IPS-18c (cell line): ENCODE results near the gene JAZF1.

Source experiments
- H3K4me3 ChIP-seq: 2 replicates; pipeline ENCODE4 v1.7.0; 2013; ENCODE audit warnings: low read depth, mild to moderate bottlenecking, low read length, moderate library complexity; ENCODE audit not compliant: insufficient read depth
- H3K9me3 ChIP-seq: one replicate; pipeline ENCODE4 v1.6.1; 2013; ENCODE audit warnings: mild to moderate bottlenecking, low read length, moderate library complexity; ENCODE audit not compliant: control insufficient read depth, insufficient read depth

The JAZF1 gene

DNA sequence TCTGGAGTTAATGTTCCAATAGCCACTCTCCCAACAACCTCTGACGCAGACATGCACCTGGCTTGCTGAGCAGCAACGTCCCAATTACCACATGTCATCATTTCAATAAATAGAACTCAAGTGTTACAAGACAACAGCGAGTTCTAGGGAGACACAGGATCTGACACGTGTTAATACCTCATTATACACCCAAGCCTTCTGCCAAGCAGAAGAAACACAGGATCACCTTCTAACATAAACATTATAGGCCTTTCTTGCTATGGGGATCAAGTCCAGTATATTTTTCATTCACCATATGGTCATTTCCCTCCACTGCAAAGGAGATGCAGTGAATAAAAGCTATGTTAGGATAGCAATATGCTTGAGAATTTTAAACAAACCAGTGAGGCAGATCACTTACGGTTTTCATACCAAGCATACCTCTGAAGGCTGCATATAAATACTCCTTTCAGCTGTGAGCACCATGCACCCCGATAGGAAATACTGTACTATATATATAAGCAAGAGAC is 74.2 kb downstream of the JAZF1 start:
- H3K4me3 ChIP-seq: no peak overlapping the region
- no peaks in the 10 kb centered on the region for H3K9me3 ChIP-seq

DNA sequence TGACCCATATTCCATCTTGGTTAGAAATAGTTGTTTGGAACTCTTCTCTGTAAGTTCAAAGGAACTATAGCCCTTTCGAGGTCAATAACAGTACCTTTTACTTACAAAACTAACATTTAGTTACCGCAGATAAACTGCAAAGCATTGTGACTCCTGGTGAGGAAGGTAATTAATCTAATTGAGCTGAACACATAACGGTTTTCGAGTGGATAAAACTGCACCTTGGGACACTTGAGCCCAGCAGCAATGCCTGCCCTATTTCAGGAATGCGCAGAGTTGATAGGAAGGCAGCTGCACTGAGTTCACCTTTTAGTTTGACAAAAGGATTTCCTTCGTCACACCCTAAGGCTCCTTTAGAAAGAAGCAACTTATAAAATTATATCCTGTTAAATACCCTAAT is 75.4 kb downstream of the JAZF1 start:
- no peaks in the 10 kb centered on the region for H3K9me3 ChIP-seq
- no peak overlapping the region for H3K4me3 ChIP-seq

DNA sequence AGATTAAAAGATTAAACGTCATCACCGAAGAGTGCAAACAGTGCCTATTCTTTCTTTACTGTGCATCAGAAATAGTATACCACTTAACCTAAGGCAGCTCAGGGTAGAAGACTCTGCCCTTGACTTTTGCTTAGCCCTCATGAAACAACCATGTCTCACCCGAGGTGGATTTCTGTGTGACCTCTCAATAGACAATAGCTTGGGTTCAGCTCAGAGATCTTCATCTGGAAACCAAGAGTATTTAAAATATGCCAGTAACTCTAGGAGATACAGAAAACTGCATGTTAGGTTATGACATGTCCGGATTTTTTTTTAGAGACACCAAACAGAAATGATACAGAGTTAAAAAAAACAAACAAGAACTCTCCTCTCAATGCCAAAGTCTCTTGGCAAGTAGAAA is 75.8 kb downstream of the JAZF1 start:
- H3K9me3 ChIP-seq: no peaks in the 10 kb centered on the region
- no peak overlapping the region for H3K4me3 ChIP-seq

DNA sequence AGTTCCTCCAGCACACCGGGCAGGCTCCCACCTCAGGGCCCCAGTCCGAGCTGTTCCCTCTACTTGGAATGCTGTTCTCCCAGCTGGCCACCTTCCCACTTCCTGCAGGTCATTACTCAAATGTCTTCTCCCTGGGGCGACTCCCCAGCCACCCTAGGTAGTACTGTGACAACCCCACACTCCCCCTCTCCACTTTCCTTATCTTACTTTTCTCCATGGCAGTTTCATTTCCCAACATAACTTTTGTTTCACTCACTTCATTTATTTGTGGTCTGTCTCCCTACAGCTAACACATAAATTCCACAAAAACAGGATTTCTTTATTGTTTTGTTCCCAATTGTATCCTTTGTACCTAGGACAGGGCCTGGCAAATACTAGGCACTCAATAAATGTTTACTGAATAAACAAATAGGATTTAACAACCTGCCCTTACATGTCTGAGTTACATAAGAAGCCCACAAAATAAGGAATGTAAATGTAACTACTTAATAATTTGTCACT is 76.5 kb downstream of the JAZF1 start:
- Histone ChIP-seq H3K9me3 (no peaks in the 10 kb centered on the region), H3K4me3 (no peak overlapping the region)

DNA sequence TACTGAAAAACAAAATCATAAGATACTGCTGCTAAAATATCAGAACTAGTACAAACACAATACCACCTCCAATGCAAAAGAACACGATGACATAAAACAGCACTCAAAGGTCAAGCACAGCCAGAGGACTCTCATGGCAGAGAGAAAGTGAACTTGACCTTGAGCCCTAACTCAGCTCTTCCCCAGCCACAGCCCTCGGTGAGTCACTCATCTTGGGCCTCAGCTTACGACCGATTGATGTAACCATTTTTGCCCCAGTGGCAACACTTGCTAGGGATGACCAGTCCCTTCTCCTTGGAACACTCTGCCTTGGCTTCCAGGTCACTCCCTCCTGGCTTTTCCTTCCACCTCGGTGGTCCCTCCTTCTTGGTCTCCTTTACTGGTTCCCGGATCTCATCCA is 77.8 kb downstream of the JAZF1 start:
- H3K4me3 ChIP-seq: no peak overlapping the region
- no peaks in the 10 kb centered on the region for H3K9me3 ChIP-seq

DNA sequence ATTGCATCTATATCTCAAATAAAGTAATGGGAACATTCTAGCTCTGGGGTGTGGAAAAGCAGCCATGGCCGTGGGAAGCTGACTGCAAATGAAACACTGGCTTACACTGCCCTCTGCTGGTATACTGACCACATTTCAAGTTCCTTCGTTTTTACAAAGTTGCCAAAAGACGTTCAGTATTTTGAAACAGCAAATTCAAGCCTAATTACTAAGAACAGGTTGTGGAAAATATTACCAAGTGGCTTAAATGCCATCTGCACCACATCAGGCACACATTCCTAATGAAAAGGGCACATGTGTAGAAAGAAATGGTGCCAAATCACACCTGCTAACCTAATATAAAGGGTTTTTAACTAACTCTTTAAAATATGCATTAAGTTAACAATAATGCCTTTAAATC is 83.9 kb downstream of the JAZF1 start:
- H3K9me3 ChIP-seq: no peaks in the 10 kb centered on the region
- H3K4me3 ChIP-seq: no peak overlapping the region

DNA sequence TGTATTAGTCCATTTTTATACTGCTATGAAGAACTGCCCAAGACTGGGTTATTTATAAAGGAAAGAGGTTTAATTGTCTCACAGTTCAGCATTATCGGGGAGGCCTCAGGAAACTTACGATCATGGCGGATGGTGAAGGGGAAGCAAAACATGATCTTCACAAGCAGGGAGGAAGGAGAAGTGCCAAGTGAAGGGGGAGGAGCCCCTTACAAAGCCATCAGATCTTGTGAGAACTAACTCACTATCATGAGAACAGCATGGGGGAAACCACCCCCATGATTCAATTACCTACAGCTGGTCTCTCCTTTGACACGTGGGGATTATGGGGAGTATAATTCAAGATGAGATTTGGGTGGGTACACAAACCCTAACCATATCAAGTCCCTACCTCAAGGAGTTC is 85.4 kb downstream of the JAZF1 start:
- H3K9me3 ChIP-seq: no peaks in the 10 kb centered on the region
- no peak overlapping the region for H3K4me3 ChIP-seq

DNA sequence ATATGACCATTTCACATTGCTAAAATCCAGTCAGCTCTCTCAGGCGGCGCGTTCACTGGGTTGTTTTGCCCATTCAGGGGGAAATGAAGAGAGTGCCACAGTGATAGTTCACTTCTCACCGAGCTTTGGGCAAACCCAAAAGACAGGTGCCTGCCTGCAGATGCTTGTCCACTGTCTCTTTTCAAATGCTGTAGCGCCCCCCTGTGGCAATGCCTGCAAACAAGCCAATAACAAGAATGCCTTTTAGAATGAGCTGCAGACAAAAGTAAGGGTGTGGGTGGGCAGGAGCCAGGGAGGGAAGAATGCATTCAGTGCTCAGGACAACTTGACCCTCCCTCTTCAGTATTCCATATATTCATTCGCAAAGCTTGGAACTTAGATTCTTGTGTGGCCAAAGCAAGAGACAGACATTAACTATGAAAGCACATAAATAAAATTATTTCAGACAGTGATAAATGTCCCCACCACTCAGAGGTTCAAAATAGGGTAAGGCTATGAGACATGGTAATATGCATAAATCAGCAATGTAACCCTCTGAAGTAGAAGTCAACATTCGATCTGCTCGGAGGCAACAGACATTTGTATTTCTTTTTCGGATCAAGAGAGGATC is 86.9 kb downstream of the JAZF1 start:
- no peak overlapping the region for H3K4me3 ChIP-seq
- H3K9me3 ChIP-seq: no peaks in the 10 kb centered on the region

DNA sequence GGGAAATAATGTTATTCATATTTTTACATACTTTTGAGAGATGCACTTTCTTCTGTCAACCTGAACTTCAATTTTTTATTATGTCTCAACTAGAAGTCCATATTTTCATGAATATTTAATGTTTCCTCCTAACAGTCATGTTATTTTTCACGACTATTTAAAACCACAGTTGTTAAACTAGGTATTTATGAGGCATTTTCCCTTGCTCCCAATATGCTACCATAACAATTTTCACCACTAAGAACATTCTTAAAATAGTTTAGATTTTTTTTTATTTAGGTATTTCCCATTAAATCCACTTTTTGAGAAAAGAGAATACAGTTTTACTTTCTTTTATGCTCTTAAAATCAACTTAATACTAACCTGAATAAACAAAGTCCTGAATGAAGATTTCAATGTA is 89.4 kb downstream of the JAZF1 start:
- H3K4me3 ChIP-seq: no peak overlapping the region
- no peaks in the 10 kb centered on the region for H3K9me3 ChIP-seq

DNA sequence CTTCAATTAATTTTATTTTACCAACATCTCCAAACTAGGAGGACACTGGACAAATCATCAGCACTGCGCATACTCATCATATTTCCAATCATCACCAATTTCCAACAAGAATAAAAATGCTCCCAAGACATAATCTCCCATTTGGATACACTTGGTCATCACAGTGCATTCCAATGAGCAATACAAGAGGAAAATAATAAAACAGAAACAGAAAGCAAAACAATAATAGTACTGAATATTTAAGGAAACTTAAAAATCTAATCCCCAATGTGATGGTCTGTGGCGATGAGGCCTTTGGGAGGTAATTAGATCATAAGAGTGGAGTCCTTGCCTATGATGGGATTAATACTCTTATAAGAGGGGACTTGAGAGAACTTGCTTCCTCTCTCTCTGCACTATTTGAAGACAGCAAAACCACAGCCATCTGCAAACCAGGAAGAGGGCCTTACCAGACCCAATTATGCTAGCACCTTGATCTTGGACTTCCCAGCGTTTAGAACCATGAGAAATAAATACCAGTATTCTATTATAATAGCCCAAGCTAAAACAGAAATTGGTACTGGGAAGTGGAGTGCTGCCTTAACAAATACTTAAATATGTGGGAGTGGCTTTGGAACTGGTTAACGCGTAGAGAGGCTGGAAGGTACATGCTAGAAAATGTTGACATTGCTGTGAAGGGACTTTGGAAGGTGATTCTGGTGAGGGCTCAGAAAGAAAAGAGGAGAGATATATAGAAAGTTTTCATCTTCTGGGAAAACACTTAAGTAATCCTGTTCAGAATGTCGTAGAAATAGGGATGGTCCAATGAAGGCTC is 91.5 kb downstream of the JAZF1 start:
- Histone ChIP-seq H3K4me3 (no peak overlapping the region), H3K9me3 (no peaks in the 10 kb centered on the region)

DNA sequence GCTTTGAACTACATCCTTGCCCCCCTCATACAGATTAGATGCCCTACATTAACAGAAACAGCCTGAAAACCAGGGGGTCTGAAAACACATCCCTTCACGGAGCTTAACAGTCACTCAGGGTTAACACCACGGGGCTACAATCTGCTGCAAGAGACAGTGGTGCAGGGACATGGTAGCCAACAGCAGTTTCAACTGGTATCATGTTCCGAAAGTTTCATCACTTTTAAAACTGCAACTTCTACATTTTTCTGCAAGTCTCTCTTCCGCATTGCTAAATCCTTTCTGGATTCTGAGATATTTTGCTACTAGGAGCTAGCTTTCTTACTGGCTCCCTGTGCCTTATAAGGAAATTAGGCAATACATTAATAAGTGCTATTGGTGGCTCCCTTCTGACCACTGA is 92.6 kb downstream of the JAZF1 start:
- Histone ChIP-seq H3K4me3 (no peak overlapping the region), H3K9me3 (no peaks in the 10 kb centered on the region)

DNA sequence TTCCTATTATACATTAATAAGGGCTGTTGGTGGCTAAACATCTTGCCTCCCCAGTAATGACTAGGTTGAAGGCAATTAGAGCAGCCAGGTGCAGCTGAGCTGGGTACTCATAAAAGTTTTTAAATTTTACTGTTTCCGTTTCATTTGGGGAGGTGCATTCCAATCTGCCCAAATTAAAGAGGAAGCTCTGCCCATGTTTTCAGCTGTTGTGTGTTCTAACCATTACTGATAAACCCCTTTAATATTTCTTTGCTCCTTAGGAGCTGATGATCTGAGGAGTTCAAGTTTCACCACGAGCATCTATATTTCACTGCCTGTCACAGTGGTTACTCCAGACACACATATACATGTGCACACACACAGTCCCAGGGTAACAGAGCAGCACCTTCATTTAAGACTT is 94.4 kb downstream of the JAZF1 start:
- Histone ChIP-seq H3K9me3 (no peaks in the 10 kb centered on the region), H3K4me3 (no peak overlapping the region)

DNA sequence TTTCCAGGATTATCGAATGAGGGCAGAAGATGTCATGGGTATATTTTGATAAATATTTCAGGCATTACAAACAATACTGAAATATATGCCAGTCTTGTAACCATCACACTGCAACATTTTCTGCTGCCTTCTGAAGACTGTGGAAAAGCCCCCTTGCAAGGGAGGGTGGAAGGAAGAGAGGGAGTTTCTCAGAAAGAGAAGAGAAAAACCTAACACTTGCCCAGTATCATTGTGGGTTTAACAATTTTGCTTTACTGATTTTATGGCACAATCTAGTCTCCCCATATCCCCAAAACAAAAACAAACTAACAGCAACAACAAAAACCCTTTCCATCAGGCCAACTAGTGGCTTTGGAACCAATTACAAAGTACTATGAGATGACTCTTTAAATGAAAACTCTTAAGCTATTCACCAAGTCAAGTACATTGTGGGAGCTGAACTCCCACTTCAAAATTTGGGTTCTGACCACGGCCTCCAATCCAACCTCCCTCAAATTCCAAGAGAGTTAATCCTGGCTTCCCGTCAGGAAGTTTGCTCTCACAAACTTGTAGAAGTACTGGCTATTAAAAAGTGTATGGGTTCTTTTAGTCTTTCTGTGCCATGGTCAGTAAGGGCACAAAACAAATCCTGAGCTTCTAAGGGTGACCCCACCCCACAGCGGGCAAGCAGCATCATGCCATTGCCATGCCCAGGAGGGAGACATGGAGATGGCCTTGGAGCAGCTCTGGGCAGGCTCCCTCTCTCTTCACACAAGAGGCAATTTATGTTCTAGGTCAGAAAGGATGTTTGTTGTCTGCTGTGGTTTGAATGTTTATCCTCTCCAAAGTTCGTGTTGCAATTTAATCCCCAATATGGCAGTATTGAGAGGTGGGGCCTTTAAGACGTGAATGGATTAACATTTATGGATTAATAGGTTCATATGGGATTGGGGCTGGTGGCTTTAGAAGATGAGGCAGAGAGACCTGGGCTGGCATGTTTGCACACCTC is 96.3 kb downstream of the JAZF1 start:
- H3K9me3 ChIP-seq: no peaks in the 10 kb centered on the region
- H3K4me3 ChIP-seq: no peak overlapping the region

DNA sequence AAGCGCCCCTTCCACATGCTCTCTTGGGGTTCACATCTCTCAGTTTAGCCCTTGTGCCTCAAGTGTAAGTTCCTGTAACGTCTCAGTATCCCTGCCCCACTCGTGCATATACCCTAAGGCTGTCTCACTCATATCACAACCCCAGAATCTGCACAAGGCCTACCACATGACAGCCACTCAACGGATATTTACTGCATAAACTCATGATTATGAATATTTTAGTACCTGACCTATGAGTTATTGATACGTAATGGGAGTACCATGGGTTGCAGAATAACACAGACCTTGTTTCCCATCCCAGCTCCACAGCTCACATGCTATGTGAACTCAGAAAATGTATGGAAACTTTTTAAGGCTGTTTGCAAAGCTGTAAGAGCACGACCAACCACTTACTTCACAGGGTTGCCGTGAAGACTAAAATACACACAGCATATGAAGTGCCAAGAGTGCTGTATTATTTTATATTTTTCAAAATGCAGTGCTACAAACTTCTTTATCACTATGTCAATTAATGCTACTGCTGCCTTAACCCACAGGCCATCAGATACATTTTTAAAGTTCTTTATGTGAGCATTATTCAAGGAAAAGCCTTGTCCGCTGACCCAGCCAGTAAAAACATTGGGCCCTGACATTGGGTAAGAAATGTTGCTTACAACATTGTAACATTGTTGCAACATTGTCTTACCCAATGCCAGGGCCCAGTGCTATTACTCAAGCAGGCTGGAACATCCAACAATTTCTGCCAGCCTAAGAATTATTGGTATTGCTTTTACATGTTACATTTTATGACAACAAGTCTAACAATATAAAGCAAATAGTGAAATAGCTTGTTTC is 97.2 kb downstream of the JAZF1 start:
- Histone ChIP-seq H3K9me3 (no peaks in the 10 kb centered on the region), H3K4me3 (no peak overlapping the region)

DNA sequence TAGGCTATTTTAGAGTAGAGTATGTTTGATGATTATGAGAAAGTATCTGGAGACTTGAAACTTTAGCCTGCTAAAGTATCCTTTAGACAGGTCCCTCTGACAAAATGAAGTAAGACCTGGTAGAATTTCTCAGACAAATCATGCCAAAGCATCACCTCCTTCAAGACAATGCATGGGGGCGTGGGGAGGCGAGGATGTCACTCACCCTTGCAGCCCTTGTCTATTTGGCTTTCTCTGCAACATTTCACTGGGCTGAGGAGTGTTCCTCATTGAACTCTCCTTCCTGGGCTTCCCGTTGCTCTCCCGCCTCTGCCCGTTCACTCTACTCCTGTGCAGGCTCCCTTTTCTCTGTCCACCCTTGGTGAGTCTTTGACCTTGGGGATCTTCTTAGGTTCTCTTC is 98.5 kb downstream of the JAZF1 start:
- Histone ChIP-seq H3K9me3 (no peaks in the 10 kb centered on the region), H3K4me3 (no peak overlapping the region)

DNA sequence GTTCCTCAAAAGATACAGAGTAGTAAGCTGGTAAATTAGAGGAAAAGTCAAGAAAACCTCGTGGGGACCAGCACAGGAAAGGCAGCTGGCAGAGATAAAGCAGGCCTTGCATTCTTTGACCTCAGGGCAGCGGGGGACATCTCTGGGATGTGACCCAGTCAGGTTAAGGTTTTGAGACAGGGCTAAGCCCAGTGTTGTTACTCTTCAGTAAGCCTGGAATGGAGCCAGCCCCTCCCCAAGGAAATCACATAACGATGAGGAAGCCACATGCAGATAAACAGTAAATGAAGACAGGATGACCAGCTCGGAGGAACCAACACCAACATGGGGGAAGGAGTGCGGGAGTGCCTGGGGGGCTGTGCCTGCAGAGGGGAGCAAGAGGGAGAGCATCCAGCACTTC is 99.6 kb downstream of the JAZF1 start:
- H3K9me3 ChIP-seq: no peaks in the 10 kb centered on the region
- no peak overlapping the region for H3K4me3 ChIP-seq
